ENCODE data around the gene GRID2.

DNA sequence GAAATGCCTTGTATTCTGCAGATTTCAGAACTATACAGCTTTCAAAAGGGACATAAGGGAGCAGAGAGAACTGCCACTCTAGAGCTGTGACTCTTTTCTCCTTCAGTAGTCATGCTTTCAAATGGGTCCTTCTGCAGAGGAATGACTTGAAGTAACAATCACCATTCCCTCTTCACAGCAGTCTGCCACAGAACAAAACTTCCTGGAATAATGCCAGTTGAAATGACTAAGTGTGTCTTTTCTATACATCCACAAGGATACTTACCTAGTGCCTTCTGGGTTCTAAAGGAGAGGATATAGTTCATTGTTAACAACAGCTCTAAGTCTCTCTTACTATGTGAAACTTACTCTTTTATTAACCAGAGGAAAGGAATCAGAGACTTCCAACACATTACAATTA is 1009.4 kb downstream of the GRID2 start:
- TF ChIP-seq, protein P1, sequence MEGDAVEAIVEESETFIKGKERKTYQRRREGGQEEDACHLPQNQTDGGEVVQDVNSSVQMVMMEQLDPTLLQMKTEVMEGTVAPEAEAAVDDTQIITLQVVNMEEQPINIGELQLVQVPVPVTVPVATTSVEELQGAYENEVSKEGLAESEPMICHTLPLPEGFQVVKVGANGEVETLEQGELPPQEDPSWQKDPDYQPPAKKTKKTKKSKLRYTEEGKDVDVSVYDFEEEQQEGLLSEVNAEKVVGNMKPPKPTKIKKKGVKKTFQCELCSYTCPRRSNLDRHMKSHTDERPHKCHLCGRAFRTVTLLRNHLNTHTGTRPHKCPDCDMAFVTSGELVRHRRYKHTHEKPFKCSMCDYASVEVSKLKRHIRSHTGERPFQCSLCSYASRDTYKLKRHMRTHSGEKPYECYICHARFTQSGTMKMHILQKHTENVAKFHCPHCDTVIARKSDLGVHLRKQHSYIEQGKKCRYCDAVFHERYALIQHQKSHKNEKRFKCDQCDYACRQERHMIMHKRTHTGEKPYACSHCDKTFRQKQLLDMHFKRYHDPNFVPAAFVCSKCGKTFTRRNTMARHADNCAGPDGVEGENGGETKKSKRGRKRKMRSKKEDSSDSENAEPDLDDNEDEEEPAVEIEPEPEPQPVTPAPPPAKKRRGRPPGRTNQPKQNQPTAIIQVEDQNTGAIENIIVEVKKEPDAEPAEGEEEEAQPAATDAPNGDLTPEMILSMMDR (conservative IDR thresholded peaks at IDR 0.05; ENCODE audit: low read depth, low read length): no peak
- no peak for TF ChIP-seq EZH2 (IDR thresholded peaks at IDR 0.05; ENCODE audit: low read length, unreplicated experiment)
